ENCODE data around the gene SULT1C4.

DNA sequence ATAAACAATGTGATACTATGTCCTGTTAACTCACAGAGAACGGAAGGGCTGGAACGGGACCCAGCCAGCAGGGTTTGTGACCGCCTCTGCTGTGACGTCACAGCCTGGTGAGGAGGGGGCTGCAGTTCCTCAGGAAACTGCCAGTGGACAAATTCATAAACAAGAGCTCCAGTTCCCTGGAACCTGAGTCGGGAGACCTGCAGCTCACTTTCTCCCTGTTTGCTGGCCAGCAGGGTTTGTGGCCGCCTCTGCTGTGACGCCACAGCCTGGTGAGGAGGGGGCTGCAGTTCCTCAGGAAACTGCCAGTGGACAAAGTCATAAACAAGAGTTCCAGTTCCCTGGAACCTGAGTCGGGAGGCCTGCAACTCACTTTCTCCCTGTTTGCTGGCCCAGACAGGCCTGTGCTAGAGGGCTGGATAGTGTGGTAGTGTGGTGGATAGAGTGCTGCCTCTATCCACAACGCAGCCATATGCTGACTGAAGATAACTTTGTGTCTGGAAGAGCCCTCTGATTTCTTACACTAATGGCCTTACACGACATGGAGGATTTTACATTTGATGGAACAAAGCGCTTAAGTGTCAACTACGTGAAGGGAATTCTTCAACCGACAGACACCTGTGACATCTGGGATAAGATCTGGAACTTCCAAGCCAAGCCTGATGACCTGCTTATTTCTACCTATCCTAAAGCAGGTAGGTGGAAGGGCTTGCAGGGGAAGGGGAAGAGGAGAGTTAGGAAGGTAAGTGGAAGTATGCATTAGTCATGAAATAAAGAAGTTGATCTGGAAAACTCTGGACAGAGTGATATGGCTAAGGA, at the start of gene SULT1C4:
- TF ChIP-seq, protein P1, sequence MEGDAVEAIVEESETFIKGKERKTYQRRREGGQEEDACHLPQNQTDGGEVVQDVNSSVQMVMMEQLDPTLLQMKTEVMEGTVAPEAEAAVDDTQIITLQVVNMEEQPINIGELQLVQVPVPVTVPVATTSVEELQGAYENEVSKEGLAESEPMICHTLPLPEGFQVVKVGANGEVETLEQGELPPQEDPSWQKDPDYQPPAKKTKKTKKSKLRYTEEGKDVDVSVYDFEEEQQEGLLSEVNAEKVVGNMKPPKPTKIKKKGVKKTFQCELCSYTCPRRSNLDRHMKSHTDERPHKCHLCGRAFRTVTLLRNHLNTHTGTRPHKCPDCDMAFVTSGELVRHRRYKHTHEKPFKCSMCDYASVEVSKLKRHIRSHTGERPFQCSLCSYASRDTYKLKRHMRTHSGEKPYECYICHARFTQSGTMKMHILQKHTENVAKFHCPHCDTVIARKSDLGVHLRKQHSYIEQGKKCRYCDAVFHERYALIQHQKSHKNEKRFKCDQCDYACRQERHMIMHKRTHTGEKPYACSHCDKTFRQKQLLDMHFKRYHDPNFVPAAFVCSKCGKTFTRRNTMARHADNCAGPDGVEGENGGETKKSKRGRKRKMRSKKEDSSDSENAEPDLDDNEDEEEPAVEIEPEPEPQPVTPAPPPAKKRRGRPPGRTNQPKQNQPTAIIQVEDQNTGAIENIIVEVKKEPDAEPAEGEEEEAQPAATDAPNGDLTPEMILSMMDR (IDR thresholded peaks at IDR 0.05; ENCODE audit: low read depth, low read length): no peak
- TF ChIP-seq POLR2A (IDR thresholded peaks at IDR 0.05; ENCODE audit: extremely low read depth, insufficient read length): no peak
